LHCN-M2 (cell line): ENCODE measurements around the gene BEAN1. TPM values are rescaled to one million over a fixed set of nuclear protein-coding genes. Genes with fewer than 3 reads are reported as not detected.

Experiments used
- DNase-seq: peaks from one replicate; pipeline ENCODE4 v3.0.0-alpha.2; 2012; ENCODE audit warnings: low read depth
- polyA plus RNA-seq: library from polyadenylated mRNA; unstranded; fragments of >200 nt; gene quantifications from one replicate; pipeline ENCODE4 v1.2.1, GENCODE V29; 2012; ENCODE audit warnings: missing spikeins
- total RNA-seq: library from RNA; depleted of rRNA; stranded (reverse); fragments of >200 nt; gene quantifications from 2 replicates; pipeline ENCODE4 v1.2.3, GENCODE V29; 2014; rRNA removed

BEAN1 gene
- total RNA-seq = 0.19 and 1.4 TPM in 2 replicates
- polyA plus RNA-seq = 2.1 TPM

GRCh38 chr16:66427036-66427860, at the start of gene BEAN1:
Gene BEAN1 (plus strand): TSS chr16:66427295. CDS start chr16:66437677, 10,382 bp downstream.
- DNase-seq = no peak

GRCh38 chr16:66377324-66377723, 49.8 kb upstream of the BEAN1 start:
- no peak for DNase-seq

- no peak for DNase-seq
These were observed 48.1 kb upstream of the BEAN1 start for GRCh38 chr16:66378741-66379570.

GRCh38 chr16:66379571-66379941, 47.5 kb upstream of the BEAN1 start:
- DNase-seq = no peak

GRCh38 chr16:66380421-66380820, 46.7 kb upstream of the BEAN1 start:
- no peak for DNase-seq

- DNase-seq = no peak
These were observed 45.4 kb upstream of the BEAN1 start for GRCh38 chr16:66381585-66382170.

GRCh38 chr16:66382171-66382965, 44.7 kb upstream of the BEAN1 start:
- DNase-seq = peak; percentile 28

GRCh38 chr16:66382966-66383299, 44.2 kb upstream of the BEAN1 start:
- peak; percentile 74 for DNase-seq

- DNase-seq = no peak
These were observed 43.5 kb upstream of the BEAN1 start for GRCh38 chr16:66383551-66383950.

- DNase-seq = no peak
These were observed 41.7 kb upstream of the BEAN1 start for GRCh38 chr16:66385415-66385814.

GRCh38 chr16:66386629-66387622, 40.2 kb upstream of the BEAN1 start:
- no peak for DNase-seq

- DNase-seq = no peak
These were observed 39.2 kb upstream of the BEAN1 start for GRCh38 chr16:66387817-66388332.

- DNase-seq = no peak
These were observed 38.5 kb upstream of the BEAN1 start for GRCh38 chr16:66388350-66389139.

- no peak for DNase-seq
These were observed 37.6 kb upstream of the BEAN1 start for GRCh38 chr16:66389256-66390176.

GRCh38 chr16:66390346-66391108, 36.6 kb upstream of the BEAN1 start:
- no peak for DNase-seq

GRCh38 chr16:66391726-66392670, 35.1 kb upstream of the BEAN1 start:
- DNase-seq = no peak
